ENCODE results near the gene JAKMIP1. TPM values are rescaled to one million over a fixed set of nuclear protein-coding genes. Genes with fewer than 3 reads are reported as not detected.

The JAKMIP1 gene
- total RNA-seq, 1 donor from 2014 or later: 0.13 TPM

Other genes with a start within 250 kb of the JAKMIP1 start
- 0.02 TPM in 1 of 2 replicates, not detected in the other for gene C4orf50, start 182.1 kb downstream of the JAKMIP1 start, total RNA-seq
- gene WFS1, start 69.3 kb upstream of the JAKMIP1 start, total RNA-seq: 2.4 and 4.3 TPM in 2 replicates

Data from activated B cell treated with CpG ODN at 0.5 μM for 24 hours (primary cell).